Ascending aorta (tissue), 2 donors: Measurements from ENCODE around the gene IQGAP2. TPM values are rescaled to one million over a fixed set of nuclear protein-coding genes. Genes with fewer than 3 reads are reported as not detected.

Source experiments
- DNase-seq, 2 donors: peaks; one replicate each; pipeline ENCODE4 v3.0.0-alpha.2; 2019; ENCODE audit warnings: low spot score in 2 of 2
- H3K27ac ChIP-seq, 2 donors: fragments of 200-600 bp; sonication (generic); one replicate each; pipeline ENCODE4 v1.5.1; 2016 to 2017; ENCODE audit warnings: mild to moderate bottlenecking in 1 of 2
- H3K27me3 ChIP-seq: fragments of 200-600 bp; sonication (generic); one replicate; pipeline ENCODE4 v1.5.1; 2017
- H3K36me3 ChIP-seq, 2 donors: fragments of 200-600 bp; sonication (generic); one replicate each; pipeline ENCODE4 v1.5.1; 2016
- H3K4me1 ChIP-seq, 2 donors: fragments of 200-600 bp; sonication (generic); one replicate each; pipeline ENCODE4 v1.5.1; 2016 to 2017; ENCODE audit warnings: mild to moderate bottlenecking in 1 of 2
- H3K4me3 ChIP-seq, 2 donors: fragments of 200-600 bp; sonication (generic); one replicate each; pipeline ENCODE4 v1.5.1; 2016 to 2017; ENCODE audit warnings: mild to moderate bottlenecking in 1 of 2
- H3K9me3 ChIP-seq, 2 donors: fragments of 200-600 bp; sonication (generic); one replicate each; pipeline ENCODE4 v1.5.1; 2016
- intact Hi-C: fragments of 100-400 bp; cut with DNase I; formaldehyde crosslinking; loops from one replicate; pipeline ENCODE4 v1.15.1; 2023
- total RNA-seq: library from RNA; depleted of rRNA; stranded (reverse); fragments of >200 nt; gene quantifications from one replicate; pipeline ENCODE4 v1.1.0, GENCODE V29; 2016
- TF ChIP-seq, protein P1 (sequence below), 3 experiments: fragments of 200-600 bp in 2 of 3; fragments of 450-650 bp in 1 of 3; sonication (generic) in 2 of 3; IDR thresholded peaks; one replicate each; pipeline ENCODE4 v1.5.1; 2016 to 2019; ENCODE audit warnings: antibody characterized with exemption in 3 of 3, mild to moderate bottlenecking in 1 of 3, moderate library complexity in 1 of 3

IQGAP2 gene
- total RNA-seq, 1 donor from 2014 or later: 19.8 TPM

DNA sequence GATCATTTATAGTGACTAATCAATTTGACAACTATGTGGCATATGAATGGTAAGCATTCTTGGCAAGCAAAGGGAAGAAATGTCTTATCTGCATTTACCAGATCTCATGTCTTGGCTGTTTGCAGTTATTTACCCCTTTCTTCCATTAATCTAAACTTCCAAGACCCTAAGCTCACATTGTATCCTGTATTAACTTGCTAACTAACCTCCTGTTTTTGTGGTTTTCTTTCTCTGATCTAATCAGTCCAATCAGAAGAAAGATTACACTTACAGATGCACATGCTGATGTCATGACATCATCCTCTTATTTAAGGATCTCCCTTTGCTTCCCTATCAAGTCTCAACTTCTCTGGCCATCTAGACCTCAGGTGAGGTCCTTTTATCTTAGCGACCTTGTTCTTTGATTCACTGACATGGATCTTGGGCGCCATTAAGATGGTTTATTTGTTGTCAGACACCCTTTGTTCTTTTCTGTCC is 124.6 kb downstream of the IQGAP2 start:
- Histone ChIP-seq H3K27ac (no peak overlapping the region), H3K4me3 (no peak overlapping the region), H3K4me1 (no peaks in the 10 kb centered on the region), H3K36me3 (no peaks in the 10 kb centered on the region), H3K27me3 (no peaks in the 10 kb centered on the region), H3K9me3 (no peaks in the 10 kb centered on the region)
- DNase-seq: no peak
- TF ChIP-seq, protein P1, sequence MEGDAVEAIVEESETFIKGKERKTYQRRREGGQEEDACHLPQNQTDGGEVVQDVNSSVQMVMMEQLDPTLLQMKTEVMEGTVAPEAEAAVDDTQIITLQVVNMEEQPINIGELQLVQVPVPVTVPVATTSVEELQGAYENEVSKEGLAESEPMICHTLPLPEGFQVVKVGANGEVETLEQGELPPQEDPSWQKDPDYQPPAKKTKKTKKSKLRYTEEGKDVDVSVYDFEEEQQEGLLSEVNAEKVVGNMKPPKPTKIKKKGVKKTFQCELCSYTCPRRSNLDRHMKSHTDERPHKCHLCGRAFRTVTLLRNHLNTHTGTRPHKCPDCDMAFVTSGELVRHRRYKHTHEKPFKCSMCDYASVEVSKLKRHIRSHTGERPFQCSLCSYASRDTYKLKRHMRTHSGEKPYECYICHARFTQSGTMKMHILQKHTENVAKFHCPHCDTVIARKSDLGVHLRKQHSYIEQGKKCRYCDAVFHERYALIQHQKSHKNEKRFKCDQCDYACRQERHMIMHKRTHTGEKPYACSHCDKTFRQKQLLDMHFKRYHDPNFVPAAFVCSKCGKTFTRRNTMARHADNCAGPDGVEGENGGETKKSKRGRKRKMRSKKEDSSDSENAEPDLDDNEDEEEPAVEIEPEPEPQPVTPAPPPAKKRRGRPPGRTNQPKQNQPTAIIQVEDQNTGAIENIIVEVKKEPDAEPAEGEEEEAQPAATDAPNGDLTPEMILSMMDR (IDR thresholded peaks at IDR 0.05): no peak
- intact Hi-C loops: no loop called here

DNA sequence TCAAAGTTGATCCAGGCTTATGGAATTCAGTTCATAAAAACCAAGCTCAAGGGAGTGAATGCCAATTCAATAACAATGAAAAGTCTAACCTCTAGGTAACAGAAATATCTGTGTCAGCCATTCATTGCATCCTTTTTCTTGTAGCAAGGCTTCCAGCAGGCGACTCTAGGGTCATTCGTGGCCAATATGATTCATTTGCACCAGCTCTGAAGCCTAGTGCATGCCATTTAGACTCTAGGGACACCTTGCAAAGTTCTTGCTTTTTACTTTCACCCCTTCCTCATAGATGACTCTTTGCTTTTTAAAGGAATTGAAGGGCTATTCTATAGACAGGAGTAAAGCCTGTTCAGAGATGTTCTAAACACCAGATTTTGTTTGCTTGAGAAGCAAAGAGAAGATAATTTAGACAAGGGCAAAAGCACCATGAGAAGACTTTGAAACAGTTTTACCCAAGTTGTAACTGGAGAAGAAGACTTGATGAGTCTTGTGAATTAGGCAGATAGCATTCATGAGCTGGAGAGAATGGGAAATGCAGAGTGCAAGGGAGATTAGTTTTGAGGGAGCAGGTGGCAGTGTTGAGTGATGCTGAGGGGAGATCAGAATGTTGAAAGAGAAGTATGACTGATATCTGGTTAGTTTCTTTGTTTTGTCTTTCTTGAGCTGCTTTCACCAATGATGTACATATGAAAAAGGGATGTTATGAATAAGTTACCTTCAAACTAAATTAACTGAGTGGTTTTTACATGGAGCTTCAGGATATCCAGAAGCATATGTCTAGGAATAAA is 125.7 kb downstream of the IQGAP2 start:
- intact Hi-C loops: no loop called here
- no peak for DNase-seq
- H3K27me3 ChIP-seq: no peaks in the 10 kb centered on the region
- TF ChIP-seq, protein P1 (IDR thresholded peaks at IDR 0.05): no peak
- H3K9me3 ChIP-seq: no peaks in the 10 kb centered on the region
- no peak overlapping the region for H3K4me3 ChIP-seq
- no peaks in the 10 kb centered on the region for H3K36me3 ChIP-seq
- no peaks in the 10 kb centered on the region for H3K4me1 ChIP-seq
- no peak overlapping the region for H3K27ac ChIP-seq

DNA sequence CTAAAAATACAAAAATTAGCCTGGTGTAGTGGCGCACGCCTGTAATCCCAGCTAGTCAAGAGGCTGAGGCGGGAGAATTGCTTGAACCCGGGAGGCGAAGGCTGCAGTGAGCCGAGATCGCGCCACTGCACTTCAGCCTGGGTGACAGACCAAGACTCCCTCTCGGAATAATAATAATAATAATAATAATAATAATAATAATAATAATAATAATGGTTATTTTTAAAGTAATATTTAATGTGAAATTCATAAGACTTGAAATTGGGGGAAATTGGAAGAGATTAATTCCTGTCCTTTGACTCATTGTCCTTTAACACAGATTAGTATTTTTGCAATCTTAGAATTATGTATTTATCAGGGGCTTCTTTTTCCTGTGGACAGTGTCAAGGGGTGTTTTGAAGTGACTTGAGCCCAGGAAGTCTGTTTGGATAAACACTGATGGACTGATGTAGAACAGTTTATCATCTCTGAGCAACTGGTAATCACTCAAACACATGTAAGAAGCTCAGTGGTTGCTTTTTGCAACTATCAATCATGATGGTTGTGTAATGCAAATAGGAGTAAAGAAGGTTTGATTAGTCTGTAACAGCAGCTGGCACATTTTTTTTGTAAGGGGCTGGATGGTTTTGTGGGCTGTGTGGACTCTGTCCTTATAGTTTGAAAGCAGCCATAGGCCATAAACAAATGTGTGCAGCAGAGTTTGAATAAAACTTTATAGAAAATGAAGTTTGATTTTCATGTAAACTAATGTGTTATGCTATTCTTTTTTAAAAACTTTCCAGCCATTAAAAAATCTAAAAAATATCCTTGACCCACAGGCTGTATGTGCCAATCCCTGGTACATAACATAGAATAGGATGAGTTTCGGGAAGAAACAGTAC is 126.6 kb downstream of the IQGAP2 start:
- Histone ChIP-seq H3K36me3 (no peaks in the 10 kb centered on the region), H3K27ac (no peak overlapping the region), H3K4me3 (no peak overlapping the region), H3K27me3 (no peaks in the 10 kb centered on the region), H3K4me1 (no peaks in the 10 kb centered on the region), H3K9me3 (no peaks in the 10 kb centered on the region)
- TF ChIP-seq, protein P1 (IDR thresholded peaks at IDR 0.05): no peak
- DNase-seq: no peak
- intact Hi-C loops: no loop called here

DNA sequence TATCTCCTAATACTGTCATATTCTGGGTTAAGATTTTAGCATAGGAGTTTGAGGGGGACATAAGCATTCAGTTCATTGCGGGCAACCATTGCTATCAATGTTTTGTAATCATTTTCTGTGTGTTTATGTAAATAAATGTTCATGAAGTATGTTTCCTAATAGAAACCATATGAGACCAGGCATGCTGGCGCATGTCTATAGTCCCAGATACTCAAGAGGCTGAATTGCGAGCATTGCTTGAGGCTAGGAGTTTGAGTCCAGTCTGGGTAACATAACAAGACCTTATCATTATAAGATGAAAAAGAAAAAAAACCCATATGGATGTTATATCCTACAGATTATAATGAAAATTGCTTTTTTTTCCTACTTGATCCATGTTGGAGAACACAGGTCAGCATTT is 129.0 kb downstream of the IQGAP2 start:
- H3K36me3 ChIP-seq: no peaks in the 10 kb centered on the region
- no peaks in the 10 kb centered on the region for H3K9me3 ChIP-seq
- TF ChIP-seq, protein P1 (IDR thresholded peaks at IDR 0.05): no peak
- no peak overlapping the region for H3K4me3 ChIP-seq
- DNase-seq: no peak
- H3K27ac ChIP-seq: no peak overlapping the region
- H3K4me1 ChIP-seq: no peaks in the 10 kb centered on the region
- intact Hi-C loops: no loop called here
- no peaks in the 10 kb centered on the region for H3K27me3 ChIP-seq

DNA sequence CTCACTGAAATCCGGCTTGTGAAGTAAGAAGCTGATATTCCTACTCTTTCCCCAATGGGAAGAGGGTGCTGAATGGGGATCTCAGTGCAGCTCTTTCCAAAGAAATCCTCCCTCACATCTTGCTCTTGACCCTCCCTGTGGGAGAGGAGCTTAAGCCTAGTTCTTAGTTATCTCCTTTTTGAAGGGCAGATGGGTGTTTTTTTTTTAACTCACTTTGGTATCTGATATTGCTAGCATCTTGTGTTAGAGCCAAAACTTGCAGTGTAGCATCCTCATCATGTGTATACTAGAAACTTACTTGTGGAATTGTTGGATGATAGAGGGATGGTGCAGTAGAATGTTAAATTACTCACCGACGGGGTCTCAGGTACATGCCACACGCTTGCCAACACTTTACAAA is 129.9 kb downstream of the IQGAP2 start:
- H3K27me3 ChIP-seq: no peaks in the 10 kb centered on the region
- H3K9me3 ChIP-seq: no peaks in the 10 kb centered on the region
- no peaks in the 10 kb centered on the region for H3K4me1 ChIP-seq
- no peak overlapping the region for H3K4me3 ChIP-seq
- no peak for DNase-seq
- no peak overlapping the region for H3K27ac ChIP-seq
- intact Hi-C loops: no loop called here
- TF ChIP-seq, protein P1 (IDR thresholded peaks at IDR 0.05): no peak
- no peaks in the 10 kb centered on the region for H3K36me3 ChIP-seq
